Mesothelial cell of epicardium (in vitro differentiated cells): ENCODE results near the gene BAHCC1. TPM values are rescaled to one million over a fixed set of nuclear protein-coding genes. Genes with fewer than 3 reads are reported as not detected.

Experiments used
- DNase-seq, 2 experiments: peaks; one replicate each; pipeline ENCODE4 v3.0.0; 2021; ENCODE audit warnings: low spot score in 2 of 2; ENCODE audit not compliant: unreplicated experiment in 2 of 2
- H3K27ac Mint-ChIP-seq: 2 replicates; pipeline ENCODE4 v1.8.0; 2021; ENCODE audit warnings: mixed read lengths
- H3K27me3 Mint-ChIP-seq: 2 replicates; pipeline ENCODE4 v1.8.0; 2021; ENCODE audit warnings: low read depth, mixed read lengths
- H3K36me3 Mint-ChIP-seq: 2 replicates; pipeline ENCODE4 v1.8.0; 2021; ENCODE audit warnings: mixed read lengths
- H3K4me1 Mint-ChIP-seq: 2 replicates; pipeline ENCODE4 v1.8.0; 2021; ENCODE audit warnings: mixed read lengths
- H3K4me3 Mint-ChIP-seq: 2 replicates; pipeline ENCODE4 v1.8.0; 2021; ENCODE audit warnings: mild to moderate bottlenecking, moderate library complexity, mixed read lengths
- H3K9me3 Mint-ChIP-seq: 2 replicates; pipeline ENCODE4 v1.8.0; 2021; ENCODE audit warnings: mixed read lengths
- CTCF ChIP-seq: fragments of 200-600 bp; sonication (generic); IDR thresholded peaks from one replicate; pipeline ENCODE4 v1.5.0; 2021; ENCODE audit warnings: antibody characterized with exemption; ENCODE audit not compliant: unreplicated experiment
- total RNA-seq: library from RNA; stranded (reverse); gene quantifications from 3 replicates; pipeline ENCODE4 v1.2.1, GENCODE V29; 2021

The BAHCC1 gene
- total RNA-seq, 1 donor from 2014 or later: 34.9 TPM

GRCh38 chr17:81448442-81448841 is 53.2 kb downstream of the BAHCC1 start:
- H3K27ac Mint-ChIP-seq: no peak overlapping the region
- no peak for TF ChIP-seq CTCF

GRCh38 chr17:81448950-81449349 is 53.7 kb downstream of the BAHCC1 start:
- Mint-ChIP-seq H3K36me3 (no peaks in the 10 kb centered on the region), H3K4me3 (no peak overlapping the region), H3K9me3 (no peaks in the 10 kb centered on the region), H3K4me1 (no peaks in the 10 kb centered on the region), H3K27ac (no peak overlapping the region), H3K27me3 (no peaks in the 10 kb centered on the region)
- no peak for TF ChIP-seq CTCF
- no peak for DNase-seq

More at GRCh38 chr17:81448442-81448841, 53.2 kb downstream of the BAHCC1 start:
- Mint-ChIP-seq H3K36me3 (no peaks in the 10 kb centered on the region), H3K9me3 (no peaks in the 10 kb centered on the region), H3K27me3 (no peaks in the 10 kb centered on the region), H3K4me1 (no peaks in the 10 kb centered on the region), H3K4me3 (no peak overlapping the region)
- no peak for DNase-seq

GRCh38 chr17:81449351-81449750 is 54.1 kb downstream of the BAHCC1 start:
- Mint-ChIP-seq H3K4me1 (no peaks in the 10 kb centered on the region), H3K36me3 (no peaks in the 10 kb centered on the region), H3K4me3 (no peak overlapping the region), H3K27me3 (no peaks in the 10 kb centered on the region), H3K27ac (no peak overlapping the region), H3K9me3 (no peaks in the 10 kb centered on the region)
- TF ChIP-seq CTCF: no peak
- DNase-seq: no peak

- no peaks in the 10 kb centered on the region for H3K36me3 Mint-ChIP-seq
- no peak for TF ChIP-seq CTCF
- H3K27ac Mint-ChIP-seq: no peak overlapping the region
- H3K27me3 Mint-ChIP-seq: no peaks in the 10 kb centered on the region
- no peak overlapping the region for H3K4me3 Mint-ChIP-seq
- peaks cover 3% of the 10 kb centered on the region for H3K4me1 Mint-ChIP-seq
- H3K9me3 Mint-ChIP-seq: no peaks in the 10 kb centered on the region
- no peak for DNase-seq
These were observed 56.6 kb downstream of the BAHCC1 start for GRCh38 chr17:81451823-81452222.

- DNase-seq: no peak
- Mint-ChIP-seq H3K27ac (no peak overlapping the region), H3K4me3 (no peak overlapping the region), H3K36me3 (no peaks in the 10 kb centered on the region), H3K9me3 (no peaks in the 10 kb centered on the region), H3K27me3 (no peaks in the 10 kb centered on the region), H3K4me1 (peaks cover 6% of the 10 kb centered on the region)
- no peak for TF ChIP-seq CTCF
These were observed 57.3 kb downstream of the BAHCC1 start for GRCh38 chr17:81452551-81452950.

- DNase-seq: no peak
- TF ChIP-seq CTCF: no peak
- Mint-ChIP-seq H3K27me3 (no peaks in the 10 kb centered on the region), H3K4me3 (no peak overlapping the region), H3K9me3 (no peaks in the 10 kb centered on the region), H3K4me1 (peaks cover 6% of the 10 kb centered on the region), H3K36me3 (no peaks in the 10 kb centered on the region), H3K27ac (no peak overlapping the region)
These were observed 57.8 kb downstream of the BAHCC1 start for GRCh38 chr17:81453076-81453475.
